ENCODE data around the gene SIRPG. TPM values are rescaled to one million over a fixed set of nuclear protein-coding genes. Genes with fewer than 3 reads are reported as not detected.
"Not testable (repeated sequence)": the region's sequence is repeated elsewhere in the genome, so short reads cannot be mapped to it uniquely, and the experiment has no call there.

The SIRPG gene
- total RNA-seq, 1 experiment from 2014 or later: 0.89 TPM

DNA sequence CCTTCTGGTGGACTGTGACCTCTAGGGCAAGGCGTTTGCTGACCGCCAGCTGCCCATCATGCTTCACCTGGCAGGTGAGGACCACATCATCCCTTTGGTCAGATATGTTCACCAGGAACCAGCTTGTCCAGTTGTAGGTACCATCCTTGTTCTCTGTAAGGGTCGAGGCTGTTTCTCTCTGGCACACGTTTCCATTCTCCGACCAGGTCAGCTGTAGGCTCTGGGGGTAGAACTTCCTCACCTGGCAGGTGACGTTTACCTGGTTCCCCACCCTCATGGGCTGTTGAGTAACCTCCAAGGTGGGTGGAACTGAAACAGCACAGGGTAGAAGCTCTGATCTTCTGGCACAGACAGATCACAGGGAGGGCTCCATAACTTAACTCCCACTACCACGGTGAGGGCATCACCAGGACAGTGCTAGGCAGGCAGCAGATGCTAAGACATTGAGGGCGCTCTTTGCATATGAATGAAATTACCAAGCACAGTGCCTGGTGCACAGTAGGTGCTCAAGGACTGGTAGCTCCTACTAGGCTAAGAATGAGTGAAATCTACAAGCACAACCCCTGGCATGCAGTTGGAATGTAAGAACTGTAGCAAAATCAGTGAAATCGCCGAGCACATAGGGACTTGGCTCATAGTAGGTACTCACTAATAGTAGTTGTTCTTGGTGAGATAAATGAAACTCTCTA, 22.1 kb downstream of the SIRPG start:
- DNase-seq (ENCODE audit: low read depth): no peak

GRCh38 chr20:1633535-1633934, 24.0 kb downstream of the SIRPG start:
- peak; percentile 69 for DNase-seq (ENCODE audit: low read depth)

- DNase-seq (ENCODE audit: low read depth): no peak
These were observed 25.4 kb downstream of the SIRPG start for GRCh38 chr20:1632178-1632577.

DNA sequence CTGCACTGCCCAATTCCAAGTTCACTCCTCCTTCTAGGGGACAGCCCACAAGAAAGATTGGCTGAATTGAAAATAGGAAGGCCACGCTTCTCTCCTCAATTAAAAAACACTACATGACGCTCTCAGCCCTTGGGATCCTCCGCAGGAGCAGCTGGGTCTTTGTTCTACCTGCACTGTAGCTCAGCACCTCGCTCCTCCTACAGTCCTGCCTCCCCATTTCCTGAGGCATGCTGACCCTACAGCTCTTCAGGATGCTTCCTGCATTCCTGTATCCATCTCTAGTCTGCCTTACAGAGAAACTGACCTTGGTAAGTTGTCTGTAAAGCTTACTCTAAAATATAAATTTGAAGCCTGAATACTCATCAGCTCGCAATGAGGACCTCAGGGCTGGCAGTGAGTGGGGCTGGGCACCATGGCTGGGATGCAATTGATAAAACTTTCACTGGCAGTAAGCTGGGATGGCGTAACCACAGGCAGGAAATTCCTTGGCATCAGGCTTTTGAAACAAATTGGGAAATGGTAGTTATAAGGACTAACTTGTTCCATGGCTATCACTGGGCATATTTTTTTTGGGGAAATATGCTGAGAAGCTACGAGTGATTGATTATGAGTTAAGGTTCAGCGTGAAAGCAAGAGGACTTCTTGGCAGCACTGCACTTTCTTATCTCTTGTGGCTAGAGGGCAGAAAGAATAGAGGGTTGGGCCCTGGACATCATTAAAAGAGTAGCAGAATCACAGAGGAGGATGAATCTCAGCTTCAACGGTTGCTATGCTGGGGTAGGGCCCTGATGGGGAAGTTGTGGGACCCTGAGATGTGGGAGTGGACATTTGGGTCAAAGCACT, 26.0 kb downstream of the SIRPG start:
- peak; percentile 69 for DNase-seq (ENCODE audit: low read depth)

DNA sequence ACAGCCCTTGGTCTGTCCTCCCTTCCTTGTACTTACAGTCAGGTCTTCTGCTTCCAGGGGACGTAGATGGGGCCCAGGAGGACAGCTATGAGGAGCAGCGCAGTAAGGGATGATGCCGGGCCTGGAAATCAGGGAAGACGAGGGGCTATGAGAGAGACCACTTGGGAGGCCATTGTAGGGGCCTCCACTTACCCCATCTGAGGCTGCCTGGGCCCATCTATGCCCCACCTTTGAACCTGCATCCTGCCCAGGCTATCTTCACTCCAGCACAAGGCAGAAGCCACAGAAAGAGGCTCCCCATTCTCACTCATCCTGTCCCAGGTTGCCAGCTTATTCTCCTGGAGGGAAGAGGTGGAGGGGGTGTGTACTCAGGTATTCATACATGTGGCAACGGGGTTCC, 27.4 kb downstream of the SIRPG start:
- DNase-seq (ENCODE audit: low read depth): no peak

DNA sequence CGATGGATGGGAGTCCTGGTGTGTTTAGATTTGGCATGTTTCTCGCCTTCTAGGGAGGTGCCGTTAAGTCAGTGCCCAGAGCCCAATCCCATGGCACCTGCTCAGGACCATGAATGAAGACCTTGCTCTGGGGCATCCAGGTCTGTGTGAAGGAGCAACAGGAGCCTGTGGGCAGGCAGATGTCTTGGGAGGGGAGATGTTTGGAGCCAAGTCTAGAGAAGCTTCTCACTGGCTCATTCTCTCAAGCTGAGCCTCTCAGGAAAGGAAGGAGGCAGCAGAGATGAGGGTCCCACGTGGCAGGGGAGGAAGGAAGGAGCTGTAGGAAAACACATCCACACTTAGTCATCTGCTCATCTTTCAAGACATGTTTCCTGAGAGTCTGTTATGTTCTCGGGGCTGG, 28.3 kb downstream of the SIRPG start:
- DNase-seq (ENCODE audit: low read depth): no peak

- no peak for DNase-seq (ENCODE audit: low read depth)
These were observed 29.0 kb downstream of the SIRPG start for GRCh38 chr20:1628621-1629020.

- DNase-seq (ENCODE audit: low read depth): peak; percentile 13
These were observed 30.4 kb downstream of the SIRPG start for GRCh38 chr20:1627200-1627550.

DNA sequence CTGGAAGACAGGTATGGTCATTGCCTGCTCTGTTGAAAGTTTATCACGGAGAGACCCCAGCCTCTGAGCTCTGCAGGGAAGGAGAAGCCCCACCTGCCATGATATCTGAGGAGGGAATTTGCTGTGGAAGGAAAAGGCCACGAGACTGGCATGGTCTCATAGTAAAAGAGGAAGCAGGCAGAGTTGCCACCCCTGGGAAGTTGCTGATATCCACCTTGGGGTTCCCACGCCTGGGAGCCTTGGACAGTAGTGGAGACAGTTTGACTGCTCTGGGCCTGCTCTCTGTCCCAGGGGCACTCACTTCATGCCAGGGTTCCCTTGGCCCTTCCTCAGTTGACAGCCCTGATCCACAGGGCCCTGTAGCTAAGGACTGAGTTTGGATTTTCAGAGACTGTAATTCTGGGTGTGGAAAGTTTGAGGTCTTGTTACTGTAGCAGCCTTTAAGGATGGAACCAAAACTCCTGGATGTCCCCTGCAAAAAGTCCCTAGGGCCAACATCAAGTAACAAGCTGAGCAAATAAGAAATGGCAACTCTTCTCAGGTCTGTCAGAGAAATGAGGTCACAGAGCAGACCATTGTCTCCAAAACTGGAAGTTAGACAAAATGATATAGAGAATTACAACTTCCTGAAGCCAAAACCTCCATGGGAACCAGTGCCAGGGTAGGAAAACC, 30.9 kb downstream of the SIRPG start:
- DNase-seq (ENCODE audit: low read depth): peak; percentile 6

GRCh38 chr20:1625083-1625690, 32.4 kb downstream of the SIRPG start:
- DNase-seq (ENCODE audit: low read depth): no peak

DNA sequence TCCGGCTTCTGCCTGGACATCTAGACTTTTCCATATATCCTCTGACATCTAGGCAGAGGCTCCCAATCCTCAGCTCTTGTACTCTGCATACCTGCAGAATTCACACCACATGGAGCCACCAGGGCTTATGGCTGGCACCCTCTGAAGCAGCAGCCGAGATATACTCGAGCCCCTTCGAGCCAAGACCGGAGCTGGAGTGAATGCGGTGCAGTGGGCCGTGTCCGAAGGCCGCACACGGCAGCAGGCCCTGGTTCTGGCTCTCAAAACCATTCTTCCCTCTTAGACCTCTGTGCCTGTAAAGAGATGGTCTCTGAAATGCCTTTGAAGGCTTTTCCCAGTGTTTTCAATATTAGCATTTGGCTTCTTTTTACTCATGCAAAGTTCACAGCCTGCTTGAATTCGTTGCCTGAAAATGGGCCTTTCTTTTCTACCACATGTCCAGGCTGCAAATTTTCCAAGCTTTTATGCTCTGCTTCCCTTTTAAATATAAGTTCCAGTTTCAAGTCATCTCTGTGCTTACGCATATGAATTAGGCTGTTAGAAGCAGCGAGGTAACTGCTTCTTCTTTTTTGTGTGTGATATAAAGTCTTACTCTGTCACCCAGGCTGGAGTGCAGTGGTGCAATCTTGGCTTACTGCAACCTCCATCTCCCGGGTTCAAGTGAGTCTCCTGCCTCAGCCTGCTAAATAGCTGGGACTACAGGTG, 33.9 kb downstream of the SIRPG start:
- no peak for DNase-seq (ENCODE audit: low read depth)

DNA sequence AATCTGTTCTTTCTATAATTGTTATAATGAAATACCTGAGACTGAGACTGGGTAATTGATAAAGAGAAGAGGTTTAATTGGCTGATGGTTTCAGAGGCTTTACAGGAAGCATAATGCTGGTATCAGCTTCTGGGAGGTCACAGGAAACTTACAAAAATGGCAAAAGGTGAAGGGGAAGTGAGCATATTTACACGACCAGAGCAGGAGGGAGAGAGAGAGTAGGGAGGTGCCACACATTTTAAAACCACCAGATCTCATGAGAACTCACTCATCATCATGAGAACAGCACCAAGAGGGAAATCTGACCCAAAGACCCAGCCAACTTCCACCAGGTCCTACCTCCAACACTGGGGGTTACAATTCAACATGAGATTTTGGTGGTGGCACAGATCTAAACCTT, 35.1 kb downstream of the SIRPG start:
- DNase-seq (ENCODE audit: low read depth): no peak

GRCh38 chr20:1621316-1621715, 36.3 kb downstream of the SIRPG start:
- DNase-seq (ENCODE audit: low read depth): no peak

- peak; percentile 76 for DNase-seq (ENCODE audit: low read depth)
These were observed 37.6 kb downstream of the SIRPG start, which contains the start of gene SIRPB1 for GRCh38 chr20:1619861-1620444. Gene SIRPB1, minus strand, starts transcription at chr20:1620009. Its CDS starts 65 bp downstream, at chr20:1619944.

DNA sequence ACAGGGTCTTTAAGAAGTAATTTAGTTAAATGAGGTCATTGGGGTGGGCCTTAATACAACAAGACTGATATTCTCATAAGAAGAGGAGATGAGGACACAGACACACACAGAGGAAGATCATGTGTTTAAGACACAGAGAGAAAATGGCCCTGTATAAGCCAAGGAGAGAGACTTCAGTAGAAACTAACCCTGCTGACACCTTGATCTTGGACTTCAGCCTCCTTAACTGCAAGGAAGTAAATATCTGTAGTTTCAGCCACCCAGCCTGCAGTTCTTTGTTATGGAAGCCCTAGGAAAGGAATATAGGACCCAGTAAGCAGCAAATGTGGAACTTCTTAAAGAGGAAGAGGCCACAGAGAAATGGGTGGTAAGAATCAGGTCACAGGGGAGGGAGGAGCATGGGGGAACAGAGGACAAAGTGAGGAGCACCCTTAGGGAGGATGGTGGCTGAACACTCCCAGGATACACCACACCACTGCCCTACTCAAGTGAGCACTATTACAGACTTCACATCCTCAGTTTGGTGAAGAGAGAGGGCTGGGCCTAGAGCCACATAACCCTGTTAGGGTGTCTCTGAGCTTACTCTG, 38.5 kb downstream of the SIRPG start:
- DNase-seq (ENCODE audit: low read depth): no peak

GRCh38 chr20:1618479-1618878, 39.1 kb downstream of the SIRPG start:
- no peak for DNase-seq (ENCODE audit: low read depth)

- DNase-seq (ENCODE audit: low read depth): no peak
These were observed 40.6 kb downstream of the SIRPG start for GRCh38 chr20:1616858-1617434.

GRCh38 chr20:1610404-1610803, 47.2 kb downstream of the SIRPG start:
- not testable (repeated sequence) for DNase-seq (ENCODE audit: low read depth)

DNA sequence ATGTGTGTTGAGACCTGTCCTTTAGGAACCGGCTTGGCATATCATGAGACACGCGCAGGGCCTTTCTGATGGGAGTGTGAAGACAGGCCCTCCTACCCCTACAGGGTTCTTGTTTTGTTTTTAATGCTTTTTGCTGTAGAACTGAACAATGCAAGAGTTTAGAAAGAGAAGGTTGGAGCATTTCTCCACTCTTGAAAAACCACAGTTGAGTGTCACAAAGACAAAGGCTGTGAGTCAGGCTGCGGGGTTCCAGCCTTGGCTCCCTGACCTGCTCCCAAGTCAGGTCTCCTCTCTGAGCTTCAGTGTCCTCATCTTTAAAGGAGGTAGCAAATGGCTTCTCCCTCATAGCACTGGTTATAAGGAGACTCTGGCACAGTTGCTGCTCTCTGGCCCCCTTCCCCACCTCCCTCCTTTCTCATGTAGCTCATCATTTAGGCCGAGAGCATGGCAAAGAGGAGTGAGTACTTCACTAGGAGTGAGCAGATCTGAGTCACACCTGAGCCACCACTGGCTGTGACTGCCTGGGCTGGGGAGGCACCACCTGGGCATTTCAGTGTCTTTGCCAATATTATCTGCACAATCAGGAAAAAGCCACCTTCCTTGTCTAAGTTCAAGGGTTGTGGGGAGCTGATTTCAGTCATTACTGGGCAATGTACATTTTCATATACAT, 48.8 kb downstream of the SIRPG start:
- not testable (repeated sequence) for DNase-seq (ENCODE audit: low read depth)

DNA sequence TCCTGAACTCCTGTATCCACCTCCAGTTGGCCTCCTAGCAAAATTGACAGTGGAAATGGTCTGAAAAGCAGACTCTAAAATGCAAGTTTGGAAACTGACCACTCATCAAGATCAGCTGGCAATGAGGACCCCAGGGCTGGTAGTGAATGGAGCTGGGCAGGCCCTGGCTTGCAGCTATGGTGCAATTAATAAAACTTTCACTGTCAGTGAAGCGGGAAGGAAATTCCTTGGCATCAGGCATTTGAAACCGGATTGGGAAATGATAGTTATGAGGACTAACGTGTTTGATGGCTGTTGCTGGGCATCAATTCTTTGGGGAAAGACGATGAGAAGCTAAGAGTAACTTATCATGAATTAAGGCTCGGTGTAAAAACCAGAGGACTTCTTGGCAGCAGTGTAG, 56.8 kb downstream of the SIRPG start:
- DNase-seq (ENCODE audit: low read depth): no peak
